GM04504 (cell line): Measurements from ENCODE around the gene EPN2.

Experiments
- DNase-seq: peaks from one replicate; pipeline ENCODE4 v3.0.0-alpha.2; 2012; ENCODE audit warnings: low read depth

Gene EPN2

DNA sequence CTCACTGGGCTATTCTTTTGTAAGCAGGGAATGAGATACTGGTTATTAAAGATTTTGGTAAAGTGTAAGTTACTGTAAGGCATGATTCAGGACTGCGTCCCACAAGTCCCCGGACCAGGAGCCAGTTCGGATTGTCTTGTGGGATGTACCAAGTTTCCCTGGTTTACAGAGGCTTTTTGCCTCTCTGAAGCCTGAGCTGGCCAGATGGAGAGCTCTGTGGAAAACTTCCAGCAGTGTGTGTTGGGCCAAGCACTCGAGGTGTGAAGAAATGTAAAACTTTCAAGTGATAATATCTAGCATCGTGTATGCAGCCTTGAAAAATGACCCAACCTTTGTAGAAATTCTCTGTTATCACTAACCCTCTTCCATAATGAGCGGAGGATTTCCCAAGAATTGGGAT is 2.4 kb downstream of the EPN2 start:
- no peak for DNase-seq

- no peak for DNase-seq
These were observed 5.2 kb downstream of the EPN2 start for GRCh38 chr17:19242323-19242722.

GRCh38 chr17:19242926-19243325 is 5.8 kb downstream of the EPN2 start:
- no peak for DNase-seq

DNA sequence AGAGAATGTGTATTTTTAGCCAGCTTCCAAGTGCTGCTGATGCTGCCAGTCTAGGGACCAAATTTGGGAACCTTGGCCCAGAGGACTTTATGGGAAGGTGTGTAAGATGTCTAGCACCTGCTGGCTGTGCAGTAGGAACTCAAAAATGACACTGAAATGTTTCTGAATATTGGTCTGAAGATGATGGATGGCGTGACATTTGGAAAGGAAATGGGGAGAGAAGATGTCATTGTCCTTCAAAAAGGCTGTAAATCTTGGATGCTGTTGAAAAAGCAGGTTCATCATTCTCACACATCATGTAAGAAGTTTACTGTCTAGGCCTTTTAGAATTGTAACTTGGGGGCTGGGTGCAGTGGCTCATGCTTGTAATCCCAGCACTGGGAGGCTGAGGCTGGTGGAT is 6.7 kb downstream of the EPN2 start:
- DNase-seq = no peak

DNA sequence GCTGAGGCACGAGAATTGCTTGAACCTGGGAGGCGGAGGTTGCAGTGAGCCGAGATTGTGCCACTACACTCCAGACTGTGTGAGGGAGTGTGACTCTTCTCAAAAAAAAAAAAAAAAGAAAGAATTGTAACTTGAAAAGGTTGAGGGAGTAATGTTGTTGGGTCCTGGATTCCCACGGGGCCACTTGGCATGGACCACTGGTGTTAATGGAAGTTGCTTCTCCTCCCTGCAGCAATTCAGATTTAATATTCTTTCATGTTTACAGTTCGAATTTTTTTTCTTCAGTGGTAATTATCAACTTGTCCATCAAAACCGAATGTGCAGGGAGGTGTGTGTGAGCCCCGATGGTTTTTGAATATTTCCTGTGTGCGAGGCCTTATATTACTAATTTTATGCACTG is 7.2 kb downstream of the EPN2 start:
- DNase-seq = no peak

GRCh38 chr17:19244781-19245180 is 7.6 kb downstream of the EPN2 start:
- DNase-seq = no peak

- no peak for DNase-seq
These were observed 10.3 kb downstream of the EPN2 start for GRCh38 chr17:19247473-19247872.

- DNase-seq = no peak
These were observed 11.2 kb downstream of the EPN2 start for GRCh38 chr17:19248151-19248927.

GRCh38 chr17:19248928-19249574 is 11.9 kb downstream of the EPN2 start:
- peak; percentile 78 for DNase-seq

DNA sequence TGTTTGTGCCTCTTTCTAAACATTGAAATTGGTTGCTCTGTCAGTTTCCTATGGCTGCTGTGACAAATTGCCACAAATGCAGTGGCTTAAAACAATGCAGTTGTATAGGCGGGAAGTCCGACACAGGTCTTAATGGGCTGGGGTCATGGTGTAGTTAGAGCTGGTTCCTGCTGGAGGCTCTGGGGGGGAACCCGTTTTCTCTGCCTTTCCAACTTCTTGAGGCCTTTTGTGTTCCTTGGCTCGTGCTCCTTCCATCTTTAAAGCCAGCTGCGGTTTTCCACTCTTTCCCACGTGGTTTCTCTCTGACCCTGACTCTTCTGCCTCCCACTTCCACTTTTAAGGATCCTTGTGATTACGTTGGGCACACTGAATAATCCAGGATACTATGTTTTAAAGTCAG is 12.5 kb downstream of the EPN2 start:
- DNase-seq = no peak

DNA sequence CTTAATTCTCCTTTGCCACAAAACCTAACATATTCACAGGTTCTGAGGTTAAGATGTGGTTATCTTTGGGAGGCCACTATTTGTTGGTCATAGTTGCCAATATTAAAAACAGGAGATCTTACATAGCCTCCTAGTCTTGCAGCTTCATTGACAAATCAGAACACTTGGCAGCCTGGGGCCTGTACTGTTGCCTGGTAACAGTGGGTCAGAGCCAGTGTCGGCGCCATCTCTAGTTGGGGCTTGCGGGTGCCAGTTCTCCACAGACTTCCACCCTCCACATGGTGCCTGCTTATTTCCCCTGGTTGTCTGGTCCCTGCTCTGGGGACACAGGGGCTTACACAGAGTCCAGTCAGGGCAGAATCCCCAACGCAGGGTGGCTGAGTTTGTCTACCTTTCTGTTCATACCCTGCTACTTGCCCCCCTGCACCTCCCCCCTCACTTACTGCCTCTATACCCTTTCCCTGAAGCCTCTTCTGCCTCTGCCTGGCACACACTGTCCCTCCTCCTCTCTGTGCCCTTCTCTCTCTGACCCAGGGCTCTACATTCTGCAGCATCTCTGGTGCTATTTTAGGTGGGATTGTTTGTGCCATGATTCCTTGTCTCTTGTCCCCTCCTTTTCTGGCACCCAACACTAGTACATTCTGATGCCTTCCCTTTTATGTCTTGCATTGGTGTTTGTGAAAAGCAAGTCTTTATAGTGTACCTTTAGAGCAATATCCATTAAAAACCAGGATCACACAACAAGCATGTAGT is 13.4 kb downstream of the EPN2 start:
- DNase-seq = no peak

DNA sequence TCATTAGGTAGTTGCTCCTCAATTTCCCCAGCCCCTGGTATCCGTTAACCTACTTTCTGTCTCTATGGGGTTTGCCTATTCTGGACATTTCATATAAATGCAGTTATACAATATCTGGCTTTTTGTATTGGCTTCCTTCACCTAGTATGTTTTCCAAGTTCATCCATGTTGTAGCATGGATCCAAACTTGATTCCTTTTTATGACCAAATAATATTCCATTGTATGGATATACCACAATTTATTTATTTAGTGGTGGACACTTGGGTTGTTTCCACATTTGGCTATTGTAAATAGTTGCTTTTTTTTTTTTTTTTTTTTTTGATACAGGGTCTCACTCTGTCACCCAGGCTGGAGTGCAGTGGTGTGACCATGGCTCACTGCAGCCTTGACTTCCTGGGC is 15.9 kb downstream of the EPN2 start:
- no peak for DNase-seq

DNA sequence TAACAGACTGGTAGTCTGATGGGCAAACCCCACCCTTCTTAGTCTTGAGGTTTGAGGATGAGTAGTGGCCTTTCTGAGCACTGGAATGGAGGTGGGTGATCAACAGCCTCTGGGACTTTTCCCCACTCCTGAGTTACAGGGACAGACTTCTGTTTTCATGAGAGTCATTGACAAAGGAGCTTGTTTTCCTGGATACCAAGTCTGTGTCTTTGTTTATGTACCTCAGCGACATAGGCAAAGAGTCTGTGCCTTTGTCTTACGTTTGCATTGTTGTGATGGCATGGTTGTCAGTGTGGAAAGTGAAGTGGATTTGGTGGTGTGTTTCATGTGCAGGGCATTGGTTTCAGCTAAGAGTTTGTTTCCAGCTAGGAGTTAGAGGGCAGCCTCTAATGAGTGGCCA is 17.5 kb downstream of the EPN2 start:
- DNase-seq = no peak

- no peak for DNase-seq
These were observed 18.1 kb downstream of the EPN2 start for GRCh38 chr17:19255279-19255678.

DNA sequence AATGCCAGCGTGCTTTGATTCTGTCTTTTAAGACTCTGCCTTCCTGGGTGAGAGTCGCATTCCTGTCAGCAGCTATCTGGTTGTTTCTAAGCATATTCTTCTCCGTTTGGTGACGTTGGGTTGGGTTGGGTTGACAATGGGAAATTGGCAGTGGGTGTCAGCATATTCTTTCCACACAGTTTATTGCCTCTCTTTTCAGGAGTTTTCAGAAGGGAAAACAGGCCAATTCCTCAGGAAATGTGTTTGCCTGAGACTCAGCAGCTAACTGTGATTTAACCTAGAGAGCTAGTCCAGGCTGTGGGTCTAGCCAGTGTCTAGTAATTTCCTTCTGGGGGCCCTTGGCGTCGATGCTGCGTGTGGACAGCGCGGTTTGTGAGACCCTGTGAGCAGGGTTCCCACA is 21.2 kb downstream of the EPN2 start:
- no peak for DNase-seq

GRCh38 chr17:19260958-19261357 is 23.8 kb downstream of the EPN2 start:
- no peak for DNase-seq

GRCh38 chr17:19261426-19261825 is 24.3 kb downstream of the EPN2 start:
- DNase-seq = no peak

GRCh38 chr17:19262650-19263631 is 25.8 kb downstream of the EPN2 start:
- no peak for DNase-seq

GRCh38 chr17:19263641-19264051 is 26.5 kb downstream of the EPN2 start:
- peak; percentile 38 for DNase-seq

DNA sequence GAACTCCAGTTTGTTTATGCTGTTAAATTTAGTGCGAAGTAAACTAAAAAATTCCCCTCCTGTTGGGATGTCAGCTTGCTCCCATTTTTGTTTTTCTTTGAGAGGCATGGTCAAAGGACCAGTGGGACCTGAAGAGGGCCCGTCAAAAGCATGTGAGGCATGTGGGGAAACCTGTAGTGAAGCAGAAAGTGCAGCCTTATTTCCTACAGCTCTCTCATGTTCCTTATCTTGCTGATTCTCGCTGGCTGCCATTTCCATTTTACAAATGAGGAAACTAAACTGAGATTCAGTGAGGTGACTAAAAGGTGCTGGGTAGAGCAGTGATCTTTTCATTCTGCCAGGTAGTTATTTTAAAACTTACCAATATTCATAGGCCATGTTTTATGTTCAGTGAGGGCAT is 27.1 kb downstream of the EPN2 start:
- DNase-seq = no peak

DNA sequence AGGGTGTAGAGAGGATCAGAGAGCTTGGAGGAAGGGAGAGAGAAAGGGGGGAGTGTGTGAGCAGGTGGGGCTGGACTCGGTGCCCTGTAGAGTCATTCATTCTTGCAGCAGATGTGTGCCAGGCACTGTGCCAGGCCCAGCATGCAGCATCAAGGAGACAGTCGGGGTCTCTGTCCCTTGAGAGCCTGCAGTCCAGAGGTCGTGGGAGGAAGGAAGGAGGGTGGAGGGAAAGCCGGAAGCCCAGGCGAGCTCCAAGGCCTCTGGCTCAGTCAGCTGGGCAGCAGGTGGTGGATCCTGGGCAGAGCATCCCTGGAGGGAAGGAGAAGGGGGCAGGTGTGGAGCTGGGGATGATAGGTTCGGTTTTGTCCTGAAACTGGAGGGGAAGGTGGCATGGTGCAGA is 27.5 kb downstream of the EPN2 start:
- no peak for DNase-seq

DNA sequence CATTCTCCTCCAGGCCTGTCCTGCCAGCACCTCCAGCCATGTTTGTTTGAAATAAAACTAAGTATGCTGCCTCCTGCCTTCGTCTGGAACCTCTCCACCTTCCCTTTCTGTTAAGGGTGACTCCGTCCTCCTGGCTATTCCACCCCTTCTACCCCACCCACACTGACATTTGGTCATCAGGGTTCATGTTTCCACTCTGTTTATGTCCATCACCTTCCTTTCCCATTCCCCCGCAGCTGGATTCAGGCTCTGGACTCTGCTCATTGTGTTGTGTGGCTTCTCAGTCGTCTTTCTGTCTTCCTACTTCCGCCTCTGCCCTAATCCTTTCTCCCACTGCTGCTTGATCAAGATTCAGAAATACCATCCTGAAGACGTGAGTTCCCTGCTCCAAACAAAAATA is 28.6 kb downstream of the EPN2 start:
- DNase-seq = no peak
